ENCODE results near the gene BRSK1. TPM values are rescaled to one million over a fixed set of nuclear protein-coding genes. Genes with fewer than 3 reads are reported as not detected.
A peak's percentile ranks its signal among the peaks of the same experiment; 100 is the strongest.

The BRSK1 gene
- total RNA-seq, 2 experiments from 2014 or later: 7.3 to 7.5 TPM

DNA sequence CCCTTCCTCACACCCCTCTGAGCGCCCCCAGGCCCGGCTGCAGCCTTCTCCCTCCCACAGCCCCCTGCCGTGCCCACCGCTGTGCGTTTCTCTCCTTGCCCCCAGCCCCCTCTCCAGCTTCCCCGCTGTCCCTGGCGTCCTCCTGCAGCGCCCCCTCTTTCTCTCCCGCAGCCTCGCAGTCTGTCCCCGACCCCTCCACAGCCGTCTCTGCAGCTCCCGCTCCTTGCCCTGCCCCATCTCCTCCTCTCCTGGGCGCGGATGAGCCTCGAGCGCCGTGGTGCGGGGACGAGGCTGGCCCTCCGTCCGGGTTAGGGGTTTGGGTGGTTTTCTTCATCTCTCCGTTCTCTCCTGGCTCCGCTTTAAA is 57.0 kb downstream of the BRSK1 start:
- Mint-ChIP-seq H3K27me3 (ENCODE audit: low read depth) (peaks cover 9% of the 10 kb centered on the region), H3K9me3 (ENCODE audit: insufficient read depth) (no peaks in the 10 kb centered on the region), H3K36me3 (ENCODE audit: low read depth) (peaks cover 10% of the 10 kb centered on the region), H3K27ac (peak overlapping the region; percentile 91), H3K4me3 (peak overlapping the region; percentile 87), H3K4me1 (ENCODE audit: low read depth) (peaks cover 20% of the 10 kb centered on the region)
- ChIA-PET POLR2A (interaction anchor here (1.2 to 1.7 kb wide), 2 partner anchors 43 to 66 kb away, joined by 3 to 6 read pairs; partner anchors contain the start of gene TMEM238), CTCF (interaction anchor here (1.0 to 1.1 kb wide), 2 partner anchors 48 to 259 kb away, joined by 3 read pairs; partner anchors contain the start of gene FIZ1)
- DNase-seq (peak; percentile 43), ATAC-seq (no peak)

DNA sequence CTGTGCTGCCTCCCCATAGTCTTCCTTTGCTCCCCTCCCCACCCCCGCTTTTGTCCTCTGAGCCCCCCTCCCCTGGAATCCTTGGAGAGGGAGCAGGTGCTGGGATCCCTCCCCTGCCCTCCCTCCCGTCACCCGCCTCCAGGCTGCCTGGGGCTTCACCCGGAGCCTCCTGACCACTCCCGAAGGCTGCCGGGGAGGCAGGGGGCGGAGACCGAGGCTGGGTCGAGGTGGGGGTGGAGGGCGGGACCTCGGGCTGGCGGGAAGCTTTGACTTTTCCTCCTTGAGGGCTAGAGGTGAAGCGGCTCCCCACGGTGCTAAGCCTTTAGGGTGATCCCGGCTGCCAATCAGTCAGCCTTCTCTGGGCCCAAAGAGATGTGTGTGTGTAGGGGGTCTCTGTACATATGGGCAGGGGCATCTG is 57.4 kb downstream of the BRSK1 start:
- H3K4me1 Mint-ChIP-seq (ENCODE audit: low read depth): peaks cover 20% of the 10 kb centered on the region
- H3K36me3 Mint-ChIP-seq (ENCODE audit: low read depth): peaks cover 10% of the 10 kb centered on the region
- H3K9me3 Mint-ChIP-seq (ENCODE audit: insufficient read depth): no peaks in the 10 kb centered on the region
- peak; percentile 74 for DNase-seq
- POLR2A ChIA-PET: interaction anchor here (1.2 to 1.7 kb wide), 2 partner anchors 42 to 66 kb away, joined by 3 to 6 read pairs; partner anchors contain the start of gene TMEM238
- H3K27ac Mint-ChIP-seq: peak overlapping the region; percentile 91
- H3K27me3 Mint-ChIP-seq (ENCODE audit: low read depth): peaks cover 7% of the 10 kb centered on the region
- no peak for ATAC-seq
- H3K4me3 Mint-ChIP-seq: peak overlapping the region; percentile 87
- CTCF ChIA-PET: interaction anchor here (1.0 to 1.1 kb wide), 2 partner anchors 49 to 258 kb away, joined by 3 read pairs; partner anchors contain the start of gene FIZ1

DNA sequence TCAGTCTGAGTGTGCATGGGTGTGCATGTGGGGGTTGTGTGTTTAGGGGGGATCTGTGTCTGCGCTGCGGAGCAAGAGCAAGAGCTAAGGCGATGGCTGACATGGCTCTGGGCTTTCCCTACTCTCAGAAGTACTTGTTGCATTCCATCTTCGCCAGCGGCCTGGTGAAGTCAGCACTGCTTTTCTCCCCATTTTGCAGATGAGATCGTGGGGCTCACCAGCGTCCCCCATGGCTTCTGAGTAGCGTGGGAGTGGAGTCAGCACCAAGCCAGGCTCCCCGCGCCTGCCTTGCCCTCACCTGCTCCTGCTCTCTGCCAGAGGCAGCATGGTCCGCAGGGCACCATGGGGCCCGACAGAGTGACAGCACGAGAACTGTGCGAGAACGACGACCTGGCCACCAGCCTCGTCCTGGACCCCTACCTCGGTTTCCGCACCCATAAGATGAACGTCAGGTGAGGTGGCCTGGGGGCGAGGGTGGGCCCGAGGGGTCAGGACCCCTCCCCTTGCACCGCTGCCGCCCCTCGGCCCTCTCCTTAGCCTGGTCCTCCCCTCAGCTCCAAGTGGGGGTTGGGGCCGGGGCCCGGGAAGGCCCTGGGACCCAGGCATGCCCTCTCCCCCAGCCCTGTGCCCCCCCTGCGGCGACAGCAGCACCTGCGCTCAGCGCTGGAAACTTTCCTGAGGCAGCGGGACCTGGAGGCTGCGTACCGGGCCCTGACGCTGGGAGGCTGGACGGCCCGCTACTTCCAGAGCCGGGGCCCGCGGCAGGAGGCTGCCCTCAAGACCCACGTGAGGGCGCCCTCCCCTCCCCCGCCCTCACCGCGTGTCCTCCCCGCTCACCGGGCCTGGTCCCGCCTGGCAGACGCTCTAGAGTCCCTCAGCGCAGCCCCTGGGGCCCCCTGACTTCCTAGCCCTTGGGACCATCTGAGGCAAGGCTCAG is 58.1 kb downstream of the BRSK1 start:
- H3K27me3 Mint-ChIP-seq (ENCODE audit: low read depth): peaks cover 3% of the 10 kb centered on the region
- peaks cover 20% of the 10 kb centered on the region for H3K4me1 Mint-ChIP-seq (ENCODE audit: low read depth)
- ATAC-seq: no peak
- H3K4me3 Mint-ChIP-seq: peak overlapping the region; percentile 40
- no peaks in the 10 kb centered on the region for H3K9me3 Mint-ChIP-seq (ENCODE audit: insufficient read depth)
- peak overlapping the region; percentile 77 for H3K27ac Mint-ChIP-seq
- CTCF ChIA-PET: no interaction called here
- peaks cover 10% of the 10 kb centered on the region for H3K36me3 Mint-ChIP-seq (ENCODE audit: low read depth)
- POLR2A ChIA-PET: interaction anchor here (1.2 to 1.7 kb wide), 2 partner anchors 42 to 65 kb away, joined by 3 to 6 read pairs; partner anchors contain the start of gene TMEM238
- DNase-seq: no peak

DNA sequence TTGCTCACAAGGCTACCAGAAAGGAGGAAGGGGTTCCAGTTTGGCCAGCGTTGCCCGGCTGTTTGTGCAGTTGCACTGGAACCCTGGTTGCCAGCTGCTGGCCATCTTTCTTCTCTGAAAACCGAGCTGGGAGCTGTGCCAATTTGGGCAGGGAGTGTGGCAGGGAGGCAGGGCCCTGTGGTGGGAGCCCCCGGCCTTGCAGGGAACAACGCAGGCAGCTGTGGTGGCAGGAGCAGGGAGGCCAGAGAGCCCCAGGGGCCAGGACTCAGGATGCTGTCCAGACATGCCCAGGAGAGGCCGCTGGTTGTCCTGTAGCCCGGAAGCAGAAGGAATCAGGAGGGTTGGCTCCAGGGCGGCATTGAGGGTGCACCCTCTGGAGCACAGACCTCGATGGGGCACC is 60.6 kb downstream of the BRSK1 start:
- ATAC-seq (no peak), DNase-seq (no peak)
- Mint-ChIP-seq H3K4me3 (no peak overlapping the region), H3K4me1 (ENCODE audit: low read depth) (peaks cover 8% of the 10 kb centered on the region), H3K36me3 (ENCODE audit: low read depth) (peaks cover 10% of the 10 kb centered on the region), H3K27me3 (ENCODE audit: low read depth) (no peaks in the 10 kb centered on the region), H3K9me3 (ENCODE audit: insufficient read depth) (no peaks in the 10 kb centered on the region), H3K27ac (no peak overlapping the region)
- ChIA-PET POLR2A (no interaction called here), CTCF (no interaction called here)

DNA sequence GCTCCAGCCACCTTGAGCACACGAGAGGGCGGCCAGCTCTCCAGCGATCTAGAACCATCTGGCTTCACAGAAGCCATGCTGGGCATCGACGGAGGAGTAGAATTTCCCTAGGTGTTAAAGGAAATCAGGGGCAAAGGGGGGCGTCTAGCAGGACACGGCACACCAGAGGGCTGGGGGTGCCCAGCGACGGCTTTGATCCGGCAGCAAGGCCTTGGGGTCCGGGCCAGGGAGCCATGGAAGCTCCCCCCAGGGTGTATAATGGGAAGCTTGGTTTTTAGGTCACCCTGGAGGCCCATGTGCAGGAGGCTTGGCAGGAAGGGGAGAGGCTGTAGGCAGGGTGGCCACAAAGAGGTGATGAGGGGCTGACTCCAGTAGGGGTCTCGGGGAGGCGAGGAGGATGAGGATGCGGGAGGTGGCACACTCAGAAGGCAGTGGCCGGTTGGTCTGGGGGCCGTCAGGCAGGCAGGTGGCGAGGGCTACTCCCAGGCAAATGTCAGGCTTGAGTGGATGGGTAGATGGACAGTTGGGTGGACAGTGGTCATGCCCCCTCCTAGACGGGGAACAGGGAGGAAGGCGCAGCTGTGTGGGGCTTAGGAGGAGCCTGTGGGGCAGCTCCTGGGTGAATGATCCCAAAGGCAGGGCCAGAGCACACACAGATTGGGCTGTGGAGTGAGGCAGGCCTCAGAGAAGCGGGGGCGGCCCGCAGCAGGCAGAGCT is 61.5 kb downstream of the BRSK1 start:
- Mint-ChIP-seq H3K4me1 (ENCODE audit: low read depth) (peaks cover 8% of the 10 kb centered on the region), H3K36me3 (ENCODE audit: low read depth) (peaks cover 8% of the 10 kb centered on the region), H3K27ac (no peak overlapping the region), H3K27me3 (ENCODE audit: low read depth) (no peaks in the 10 kb centered on the region), H3K4me3 (no peak overlapping the region), H3K9me3 (ENCODE audit: insufficient read depth) (no peaks in the 10 kb centered on the region)
- no peak for DNase-seq
- ChIA-PET POLR2A (no interaction called here), CTCF (interaction anchor here (1.5 kb wide), 1 partner anchor 44 kb away, joined by 3 read pairs; no protein-coding TSS in a partner anchor)
- no peak for ATAC-seq

DNA sequence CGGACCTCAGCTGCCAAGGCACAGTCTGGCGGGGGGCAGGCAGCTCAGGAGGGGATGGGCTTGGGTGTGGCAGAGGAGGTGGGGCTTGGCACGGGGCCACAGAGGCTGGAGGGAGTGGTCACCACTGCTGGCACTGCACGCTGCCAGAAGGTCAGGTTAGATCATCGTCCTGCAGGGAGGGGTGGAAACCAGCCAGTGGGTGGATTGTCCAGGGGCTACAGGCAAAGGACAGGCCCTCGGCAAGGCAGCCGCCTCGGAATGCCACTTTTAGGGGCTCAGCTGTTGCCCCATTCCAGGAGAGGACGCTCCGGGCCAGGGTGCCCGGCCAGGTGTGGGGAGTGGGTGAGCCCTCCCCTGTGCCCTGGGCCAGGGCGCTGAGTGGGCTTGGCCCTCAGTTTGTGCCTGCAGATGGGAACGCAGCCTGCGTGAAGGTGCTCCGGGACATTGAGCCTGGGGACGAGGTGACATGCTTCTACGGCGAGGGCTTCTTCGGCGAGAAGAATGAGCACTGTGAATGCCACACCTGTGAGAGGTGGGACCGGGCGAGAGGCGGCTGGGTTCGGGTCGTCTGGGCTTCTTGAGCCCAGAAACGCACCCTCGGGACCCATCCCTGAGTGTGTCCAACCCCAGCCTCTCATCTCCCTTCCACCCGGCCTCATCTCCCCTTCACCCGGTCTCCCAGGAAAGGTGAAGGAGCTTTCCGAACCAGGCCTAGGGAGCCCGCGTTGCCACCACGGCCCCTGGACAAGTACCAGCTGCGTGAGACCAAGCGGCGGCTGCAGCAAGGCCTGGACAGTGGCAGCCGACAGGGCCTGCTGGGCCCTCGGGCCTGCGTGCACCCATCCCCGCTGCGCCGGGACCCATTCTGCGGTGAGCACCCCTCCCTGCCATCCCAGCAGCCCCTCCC is 62.3 kb downstream of the BRSK1 start:
- Mint-ChIP-seq H3K36me3 (ENCODE audit: low read depth) (peaks cover 8% of the 10 kb centered on the region), H3K4me1 (ENCODE audit: low read depth) (peaks cover 13% of the 10 kb centered on the region), H3K4me3 (no peak overlapping the region), H3K27ac (no peak overlapping the region), H3K27me3 (ENCODE audit: low read depth) (peaks cover 2% of the 10 kb centered on the region), H3K9me3 (ENCODE audit: insufficient read depth) (no peaks in the 10 kb centered on the region)
- ChIA-PET CTCF (interaction anchor here (1.5 kb wide), 1 partner anchor 45 kb away, joined by 3 read pairs; no protein-coding TSS in a partner anchor), POLR2A (interaction anchor here (1.3 to 1.4 kb wide), 2 partner anchors 37 to 44 kb away, joined by 4 to 5 read pairs; no protein-coding TSS in a partner anchor)
- ATAC-seq (no peak), DNase-seq (no peak)

DNA sequence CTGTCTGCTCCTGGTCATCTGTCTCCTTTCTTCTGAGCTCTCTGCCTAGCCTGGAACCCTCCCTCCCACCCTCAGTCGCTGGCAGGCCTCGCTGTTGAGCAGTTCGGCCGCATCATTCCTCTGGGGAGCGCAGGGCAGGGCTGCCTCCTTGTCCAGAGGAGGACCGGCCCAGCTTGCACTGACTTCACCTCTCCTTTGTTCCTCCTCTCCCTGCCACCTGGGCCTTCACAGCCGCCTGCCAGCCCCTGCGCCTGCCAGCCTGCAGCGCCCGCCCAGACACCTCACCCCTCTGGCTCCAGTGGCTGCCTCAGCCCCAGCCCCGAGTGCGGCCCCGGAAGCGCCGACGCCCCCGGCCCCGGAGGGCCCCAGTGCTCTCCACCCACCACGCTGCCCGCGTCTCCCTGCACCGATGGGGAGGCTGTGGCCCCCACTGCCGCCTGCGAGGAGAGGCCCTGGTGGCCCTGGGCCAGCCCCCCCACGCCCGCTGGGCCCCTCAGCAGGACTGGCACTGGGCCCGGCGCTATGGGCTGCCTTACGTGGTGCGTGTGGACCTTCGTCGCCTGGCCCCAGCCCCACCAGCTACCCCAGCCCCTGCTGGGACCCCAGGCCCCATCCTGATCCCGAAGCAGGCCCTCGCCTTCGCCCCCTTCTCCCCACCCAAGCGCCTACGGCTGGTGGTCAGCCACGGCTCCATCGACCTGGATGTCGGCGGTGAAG is 63.1 kb downstream of the BRSK1 start:
- CTCF ChIA-PET: interaction anchor here (1.5 kb wide), 1 partner anchor 45 kb away, joined by 3 read pairs; no protein-coding TSS in a partner anchor
- Mint-ChIP-seq H3K27ac (no peak overlapping the region), H3K4me1 (ENCODE audit: low read depth) (peaks cover 16% of the 10 kb centered on the region), H3K27me3 (ENCODE audit: low read depth) (peaks cover 10% of the 10 kb centered on the region), H3K4me3 (no peak overlapping the region), H3K36me3 (ENCODE audit: low read depth) (peaks cover 7% of the 10 kb centered on the region), H3K9me3 (ENCODE audit: insufficient read depth) (no peaks in the 10 kb centered on the region)
- DNase-seq (no peak), ATAC-seq (no peak)
- POLR2A ChIA-PET: interaction anchor here (0.8 to 1.6 kb wide), 4 partner anchors 8 to 87 kb away, joined by 4 to 6 read pairs (median 4); no protein-coding TSS in a partner anchor

DNA sequence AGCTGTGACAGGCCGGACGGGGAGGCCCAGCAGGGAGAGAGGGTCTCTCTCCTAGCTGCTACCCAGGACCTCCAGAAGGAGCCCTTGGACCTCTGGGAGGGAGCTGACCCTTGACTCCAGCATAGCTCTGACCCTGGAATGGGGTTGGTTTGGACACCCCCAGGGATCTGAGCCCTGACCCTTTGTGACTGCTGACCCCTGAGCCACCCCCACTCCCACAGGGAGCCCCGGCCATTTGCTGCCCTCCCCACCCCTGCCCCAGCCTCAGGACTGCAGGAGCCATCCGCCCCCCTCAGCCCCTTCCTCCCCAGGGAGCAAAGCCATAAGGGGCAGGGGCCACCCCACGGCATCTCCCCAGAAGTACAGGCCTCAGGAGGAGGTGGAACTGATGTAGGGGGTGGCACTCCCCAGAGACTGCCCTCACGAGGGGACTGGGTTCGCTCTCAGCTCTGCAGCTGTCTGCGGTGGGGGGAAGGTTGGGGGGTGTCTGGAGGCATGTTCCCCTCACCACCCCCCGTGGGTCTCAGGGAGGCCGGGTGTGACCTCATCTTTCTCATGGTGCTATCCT is 63.7 kb downstream of the BRSK1 start:
- Mint-ChIP-seq H3K36me3 (ENCODE audit: low read depth) (peaks cover 7% of the 10 kb centered on the region), H3K4me1 (ENCODE audit: low read depth) (peaks cover 22% of the 10 kb centered on the region), H3K9me3 (ENCODE audit: insufficient read depth) (no peaks in the 10 kb centered on the region), H3K4me3 (no peak overlapping the region), H3K27me3 (ENCODE audit: low read depth) (peaks cover 15% of the 10 kb centered on the region), H3K27ac (no peak overlapping the region)
- POLR2A ChIA-PET: interaction anchor here (0.8 to 1.6 kb wide), 3 partner anchors 8 to 88 kb away, joined by 4 to 6 read pairs (median 4); no protein-coding TSS in a partner anchor
- ATAC-seq (no peak), DNase-seq (no peak)
- CTCF ChIA-PET: no interaction called here

DNA sequence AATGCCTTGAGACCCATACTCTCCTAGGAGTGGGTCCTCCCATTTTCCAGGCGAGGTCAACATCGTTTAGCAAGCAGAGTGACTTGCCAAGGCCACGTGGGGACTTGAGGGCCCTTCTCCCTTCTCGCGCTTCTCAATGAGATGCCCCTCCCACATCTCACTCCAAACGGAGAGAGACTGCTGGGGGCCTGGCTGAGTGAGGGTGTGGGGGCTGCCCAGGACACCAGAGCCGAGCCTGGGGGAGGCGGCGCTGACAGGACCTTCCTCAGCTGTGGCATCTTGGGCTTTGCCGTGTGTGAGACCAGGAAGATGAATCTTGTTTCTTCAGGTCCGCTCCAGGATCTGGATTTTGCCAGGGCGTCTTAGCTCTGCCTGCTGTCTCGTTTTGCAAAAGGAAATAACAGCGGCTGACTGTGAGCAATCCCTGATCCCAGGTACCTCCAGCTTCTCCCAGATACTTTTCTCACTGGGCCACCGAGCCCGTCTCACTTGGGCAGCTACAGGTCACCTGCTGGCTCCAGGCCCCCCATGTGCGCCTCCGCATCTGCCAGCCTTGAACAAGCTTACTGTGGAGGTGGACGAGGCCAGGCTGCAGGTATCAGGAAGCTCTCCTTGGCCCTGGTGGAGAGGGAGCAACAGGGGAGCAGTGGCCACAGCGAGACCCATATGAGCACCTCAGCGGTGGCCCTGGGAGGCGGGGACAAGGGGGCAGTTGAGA is 64.7 kb downstream of the BRSK1 start:
- Mint-ChIP-seq H3K9me3 (ENCODE audit: insufficient read depth) (no peaks in the 10 kb centered on the region), H3K36me3 (ENCODE audit: low read depth) (peaks cover 3% of the 10 kb centered on the region), H3K27me3 (ENCODE audit: low read depth) (peaks cover 24% of the 10 kb centered on the region), H3K4me1 (ENCODE audit: low read depth) (peaks cover 32% of the 10 kb centered on the region), H3K27ac (no peak overlapping the region), H3K4me3 (no peak overlapping the region)
- ATAC-seq (no peak), DNase-seq (no peak)
- CTCF ChIA-PET: no interaction called here
- POLR2A ChIA-PET: interaction anchor here (0.8 to 1.6 kb wide), 3 partner anchors 9 to 89 kb away, joined by 3 to 10 read pairs (median 6); partner anchors contain the start of gene KMT5C
